Measurements from ENCODE around the gene VWA2.

VWA2 gene

GRCh38 chr10:114278884-114279191 lies 39.8 kb downstream of the VWA2 start:
- H3K27ac Mint-ChIP-seq: no peak overlapping the region
- H3K4me1 Mint-ChIP-seq: peaks cover 5% of the 10 kb centered on the region
- peak; percentile 5 for ATAC-seq
- H3K36me3 Mint-ChIP-seq: no peaks in the 10 kb centered on the region
- no peaks in the 10 kb centered on the region for H3K9me3 Mint-ChIP-seq
- H3K4me3 Mint-ChIP-seq: no peak overlapping the region
- DNase-seq (ENCODE audit: low spot score in 2 of 2): no peak

DNA sequence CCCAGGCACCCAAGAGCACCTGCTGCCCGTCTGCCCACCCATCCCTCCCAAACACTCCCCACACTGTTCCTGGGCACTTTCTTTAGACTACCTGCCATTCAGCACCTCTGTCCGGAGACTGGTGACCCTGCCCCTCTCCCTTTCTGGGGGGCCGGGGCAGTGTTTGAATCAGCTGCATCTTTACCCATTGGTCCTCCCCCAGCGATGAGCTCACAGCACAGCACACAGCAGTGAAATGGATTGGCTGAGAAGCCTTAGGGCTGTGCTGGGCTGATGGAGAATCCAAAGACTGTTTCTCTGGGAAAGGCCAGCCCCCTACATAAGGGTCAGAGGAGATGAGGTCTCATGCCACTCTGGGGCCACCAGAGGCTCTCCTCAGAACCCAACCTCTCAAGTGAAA lies 40.2 kb downstream of the VWA2 start:
- ATAC-seq: no peak
- peaks cover 5% of the 10 kb centered on the region for H3K4me1 Mint-ChIP-seq
- no peak for DNase-seq (ENCODE audit: low spot score in 2 of 2)
- no peak overlapping the region for H3K4me3 Mint-ChIP-seq
- no peaks in the 10 kb centered on the region for H3K36me3 Mint-ChIP-seq
- no peak overlapping the region for H3K27ac Mint-ChIP-seq
- H3K9me3 Mint-ChIP-seq: no peaks in the 10 kb centered on the region

- ATAC-seq (no peak), DNase-seq (ENCODE audit: low spot score in 2 of 2) (no peak)
- Mint-ChIP-seq H3K36me3 (no peaks in the 10 kb centered on the region), H3K27ac (no peak overlapping the region), H3K4me3 (no peak overlapping the region), H3K9me3 (no peaks in the 10 kb centered on the region), H3K4me1 (peaks cover 5% of the 10 kb centered on the region)
Measured at GRCh38 chr10:114279901-114280644, 41.0 kb downstream of the VWA2 start.

DNA sequence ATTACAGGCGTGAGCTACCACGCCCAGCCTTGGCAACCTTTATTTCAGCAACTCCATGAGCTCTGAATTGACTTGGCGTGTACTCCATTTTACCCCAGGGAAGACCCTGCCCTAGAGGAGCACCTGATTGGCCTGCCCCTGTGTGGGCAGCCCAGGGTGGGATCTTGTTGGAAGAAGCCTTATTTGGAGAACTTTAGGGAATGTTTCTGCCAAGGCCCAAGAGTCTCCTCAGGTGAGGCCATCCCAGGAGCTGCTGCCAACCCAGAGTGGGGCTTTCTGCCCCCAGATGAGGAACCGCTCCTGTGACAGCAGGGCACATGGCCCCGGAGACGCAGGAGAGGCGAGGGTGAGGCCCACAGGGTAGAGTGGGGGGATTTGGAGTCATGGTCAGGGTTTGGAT lies 42.0 kb downstream of the VWA2 start:
- Mint-ChIP-seq H3K4me1 (peaks cover 5% of the 10 kb centered on the region), H3K9me3 (no peaks in the 10 kb centered on the region), H3K27ac (no peak overlapping the region), H3K36me3 (no peaks in the 10 kb centered on the region), H3K4me3 (no peak overlapping the region)
- no peak for DNase-seq (ENCODE audit: low spot score in 2 of 2)
- ATAC-seq: no peak

DNA sequence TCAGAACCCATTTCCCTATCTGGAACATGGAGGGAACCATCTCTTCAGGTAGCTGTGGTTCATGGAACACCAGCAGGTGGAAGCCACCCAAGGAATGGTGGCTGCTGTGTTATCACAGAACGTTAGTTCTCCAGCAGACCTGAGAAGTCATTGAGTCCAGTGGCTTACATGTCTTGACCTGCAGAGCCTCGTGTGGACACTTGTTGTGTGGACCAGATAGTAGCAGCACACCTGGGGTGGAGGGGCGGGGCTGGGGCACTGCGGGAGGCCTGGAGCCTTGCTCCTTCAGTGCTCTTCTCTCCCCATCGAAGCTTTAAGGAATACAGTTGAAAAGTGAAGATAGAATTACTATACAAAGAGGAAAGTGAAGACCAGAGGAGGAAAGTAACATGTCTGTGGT lies 42.4 kb downstream of the VWA2 start:
- Mint-ChIP-seq H3K4me3 (no peak overlapping the region), H3K36me3 (no peaks in the 10 kb centered on the region), H3K9me3 (no peaks in the 10 kb centered on the region), H3K4me1 (peaks cover 5% of the 10 kb centered on the region), H3K27ac (no peak overlapping the region)
- no peak for ATAC-seq
- no peak for DNase-seq (ENCODE audit: low spot score in 2 of 2)

- DNase-seq (ENCODE audit: low spot score in 2 of 2): no peak
- no peaks in the 10 kb centered on the region for H3K36me3 Mint-ChIP-seq
- no peak for ATAC-seq
- H3K4me3 Mint-ChIP-seq: no peak overlapping the region
- H3K27ac Mint-ChIP-seq: no peak overlapping the region
- no peaks in the 10 kb centered on the region for H3K9me3 Mint-ChIP-seq
- H3K4me1 Mint-ChIP-seq: peaks cover 2% of the 10 kb centered on the region
Measured at GRCh38 chr10:114282526-114282925, 43.5 kb downstream of the VWA2 start.

DNA sequence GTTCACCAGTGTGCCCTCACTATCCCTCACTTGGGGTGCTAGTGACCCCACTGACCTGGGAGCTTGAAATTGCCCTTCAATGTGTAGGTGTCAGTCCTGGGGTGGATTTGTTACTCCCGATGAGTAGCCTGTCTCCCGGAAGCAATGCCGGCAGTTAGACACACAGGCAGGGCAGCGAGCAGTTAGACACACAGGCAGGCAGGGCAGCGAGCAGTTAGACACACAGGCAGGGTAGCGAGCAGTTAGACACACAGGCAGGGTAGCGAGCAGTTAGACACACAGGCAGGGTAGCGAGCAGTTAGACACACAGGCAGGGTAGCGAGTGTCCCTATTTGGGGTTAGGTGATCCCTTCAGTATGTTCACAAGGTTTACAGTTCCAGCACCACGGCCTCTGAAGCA lies 44.0 kb downstream of the VWA2 start:
- ATAC-seq (no peak), DNase-seq (ENCODE audit: low spot score in 2 of 2) (no peak)
- Mint-ChIP-seq H3K36me3 (no peaks in the 10 kb centered on the region), H3K4me1 (no peaks in the 10 kb centered on the region), H3K27ac (no peak overlapping the region), H3K9me3 (no peaks in the 10 kb centered on the region), H3K4me3 (no peak overlapping the region)

- H3K9me3 Mint-ChIP-seq: no peaks in the 10 kb centered on the region
- ATAC-seq (no peak), DNase-seq (ENCODE audit: low spot score in 2 of 2) (no peak)
- no peak overlapping the region for H3K27ac Mint-ChIP-seq
- no peak overlapping the region for H3K4me3 Mint-ChIP-seq
- no peaks in the 10 kb centered on the region for H3K4me1 Mint-ChIP-seq
- H3K36me3 Mint-ChIP-seq: no peaks in the 10 kb centered on the region
Measured at GRCh38 chr10:114283535-114284234, 44.6 kb downstream of the VWA2 start.

DNA sequence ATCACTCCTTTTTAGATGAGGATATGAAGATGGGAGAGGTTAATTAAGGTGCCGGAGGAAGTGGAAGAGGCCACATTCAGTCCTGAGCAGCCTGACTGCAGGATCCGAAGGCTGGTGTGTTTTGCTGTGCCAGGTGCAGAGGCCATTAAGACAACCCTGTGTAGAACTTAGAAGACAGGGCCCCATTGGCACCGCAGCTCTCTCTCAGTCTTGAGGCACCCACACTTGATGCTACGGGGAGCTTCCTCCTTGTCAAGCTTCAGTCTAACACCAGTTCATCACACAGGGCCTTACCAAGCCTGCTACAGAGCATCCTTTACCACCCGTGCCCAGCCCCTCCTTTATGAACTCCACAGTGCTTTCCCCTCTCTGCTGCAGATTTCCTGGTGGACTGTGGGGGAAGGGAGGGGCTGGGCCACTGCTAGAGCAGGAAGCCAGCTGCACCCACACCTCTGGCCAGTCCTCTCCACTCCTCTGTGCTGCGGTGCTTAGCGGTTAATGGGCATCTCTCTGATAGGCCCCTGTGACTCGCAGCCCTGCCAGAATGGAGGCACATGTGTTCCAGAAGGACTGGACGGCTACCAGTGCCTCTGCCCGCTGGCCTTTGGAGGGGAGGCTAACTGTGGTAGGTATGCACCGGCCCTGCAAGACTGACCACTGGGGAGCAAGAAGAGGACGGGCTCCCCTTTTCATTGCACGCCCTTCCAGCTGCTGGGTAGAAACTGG lies 45.5 kb downstream of the VWA2 start:
- H3K9me3 Mint-ChIP-seq: no peaks in the 10 kb centered on the region
- H3K27ac Mint-ChIP-seq: no peak overlapping the region
- ATAC-seq (no peak), DNase-seq (ENCODE audit: low spot score in 2 of 2) (no peak)
- no peaks in the 10 kb centered on the region for H3K36me3 Mint-ChIP-seq
- H3K4me1 Mint-ChIP-seq: no peaks in the 10 kb centered on the region
- H3K4me3 Mint-ChIP-seq: no peak overlapping the region

- Mint-ChIP-seq H3K27ac (no peak overlapping the region), H3K4me3 (no peak overlapping the region), H3K36me3 (no peaks in the 10 kb centered on the region), H3K9me3 (no peaks in the 10 kb centered on the region), H3K4me1 (no peaks in the 10 kb centered on the region)
- no peak for ATAC-seq
- DNase-seq (ENCODE audit: low spot score in 2 of 2): no peak
Measured at GRCh38 chr10:114285961-114286441, 46.9 kb downstream of the VWA2 start.

DNA sequence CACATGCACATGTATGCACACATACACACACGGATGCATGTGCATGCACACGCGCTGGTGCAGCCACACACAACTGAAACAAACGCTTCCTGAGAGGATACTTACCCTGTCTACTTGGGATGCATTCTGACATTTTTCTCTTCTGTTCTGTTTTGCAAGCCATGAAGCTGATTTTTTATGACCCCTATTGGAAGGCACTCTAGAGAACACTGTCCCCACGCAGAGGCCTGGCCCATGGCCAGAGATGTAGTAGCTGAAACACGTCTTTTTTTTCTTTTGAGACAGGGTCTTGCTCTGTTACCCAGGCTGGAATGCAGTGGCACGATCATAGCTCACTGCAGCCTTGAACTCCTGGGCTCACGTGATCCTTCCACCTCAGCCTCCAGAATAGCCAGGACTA lies 47.9 kb downstream of the VWA2 start:
- Mint-ChIP-seq H3K4me1 (no peaks in the 10 kb centered on the region), H3K9me3 (no peaks in the 10 kb centered on the region), H3K4me3 (no peak overlapping the region), H3K27ac (no peak overlapping the region), H3K36me3 (no peaks in the 10 kb centered on the region)
- DNase-seq (ENCODE audit: low spot score in 2 of 2) (no peak), ATAC-seq (no peak)

DNA sequence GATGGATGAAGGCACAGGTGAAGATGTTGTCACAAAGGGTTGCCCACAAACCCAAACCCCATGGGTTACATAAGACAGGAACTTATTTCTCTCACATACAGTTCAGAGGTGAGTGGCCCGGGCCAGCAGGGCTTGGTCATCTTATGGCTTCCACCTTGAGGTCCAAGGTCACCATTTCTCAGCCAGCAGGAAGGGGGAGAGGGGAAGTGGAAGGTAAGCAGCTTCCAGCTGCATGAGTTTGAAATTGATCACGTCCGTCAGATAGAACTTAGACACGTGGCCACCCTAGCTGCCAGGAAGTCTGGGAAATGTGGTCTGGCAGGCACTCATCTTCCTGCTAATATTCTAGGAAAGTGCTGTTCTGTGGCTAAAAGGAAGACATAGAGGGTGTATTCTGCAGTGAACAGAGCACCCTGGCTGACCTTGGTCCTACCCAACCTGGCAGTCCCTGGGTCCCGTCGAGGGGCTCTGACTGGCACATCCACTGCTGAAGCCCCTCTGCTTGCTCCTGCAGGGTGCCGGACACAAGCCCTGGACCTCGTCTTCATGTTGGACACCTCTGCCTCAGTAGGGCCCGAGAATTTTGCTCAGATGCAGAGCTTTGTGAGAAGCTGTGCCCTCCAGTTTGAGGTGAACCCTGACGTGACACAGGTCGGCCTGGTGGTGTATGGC lies 49.5 kb downstream of the VWA2 start:
- DNase-seq (ENCODE audit: low spot score in 2 of 2) (no peak), ATAC-seq (peak; percentile 9)
- H3K4me3 Mint-ChIP-seq: no peak overlapping the region
- no peaks in the 10 kb centered on the region for H3K36me3 Mint-ChIP-seq
- no peaks in the 10 kb centered on the region for H3K9me3 Mint-ChIP-seq
- no peak overlapping the region for H3K27ac Mint-ChIP-seq
- H3K4me1 Mint-ChIP-seq: no peaks in the 10 kb centered on the region

GRCh38 chr10:114289096-114289436 lies 50.0 kb downstream of the VWA2 start:
- H3K4me3 Mint-ChIP-seq: no peak overlapping the region
- H3K4me1 Mint-ChIP-seq: no peaks in the 10 kb centered on the region
- no peaks in the 10 kb centered on the region for H3K9me3 Mint-ChIP-seq
- DNase-seq (ENCODE audit: low spot score in 2 of 2) (no peak), ATAC-seq (no peak)
- H3K27ac Mint-ChIP-seq: no peak overlapping the region
- H3K36me3 Mint-ChIP-seq: no peaks in the 10 kb centered on the region

DNA sequence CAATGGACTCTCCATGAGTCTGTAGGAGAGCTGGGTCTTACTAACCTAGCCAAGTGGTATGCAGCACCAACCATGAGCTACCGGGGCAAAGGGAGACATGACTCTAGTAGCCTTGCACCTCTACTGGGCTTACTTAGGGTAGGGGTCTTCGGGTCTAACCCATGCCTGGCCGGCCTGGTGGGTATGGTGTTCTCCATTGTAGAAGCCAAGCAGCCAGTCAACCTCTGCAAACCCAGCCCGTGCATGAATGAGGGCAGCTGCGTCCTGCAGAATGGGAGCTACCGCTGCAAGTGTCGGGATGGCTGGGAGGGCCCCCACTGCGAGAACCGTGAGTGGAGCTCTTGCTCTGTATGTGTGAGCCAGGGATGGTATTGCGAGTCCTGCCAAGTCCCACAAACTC lies 51.0 kb downstream of the VWA2 start:
- Mint-ChIP-seq H3K4me3 (no peak overlapping the region), H3K27ac (no peak overlapping the region), H3K4me1 (no peaks in the 10 kb centered on the region), H3K9me3 (peaks cover 5% of the 10 kb centered on the region), H3K36me3 (no peaks in the 10 kb centered on the region)
- ATAC-seq (no peak), DNase-seq (ENCODE audit: low spot score in 2 of 2) (no peak)

- no peak overlapping the region for H3K4me3 Mint-ChIP-seq
- no peak overlapping the region for H3K27ac Mint-ChIP-seq
- H3K36me3 Mint-ChIP-seq: no peaks in the 10 kb centered on the region
- peaks cover 5% of the 10 kb centered on the region for H3K9me3 Mint-ChIP-seq
- DNase-seq (ENCODE audit: low spot score in 2 of 2): no peak
- ATAC-seq: no peak
- no peaks in the 10 kb centered on the region for H3K4me1 Mint-ChIP-seq
Measured at GRCh38 chr10:114291076-114291475, 52.0 kb downstream of the VWA2 start.
